NCI-H1417 treated with DMSO at 0.1 percent for 48 hours (cell line): ENCODE measurements around the gene NFIB.

Source experiments
- DNase-seq: peaks from one replicate; lab custom pipeline; 2025; lab: John Stamatoyannopoulos, UW

NFIB gene

DNA sequence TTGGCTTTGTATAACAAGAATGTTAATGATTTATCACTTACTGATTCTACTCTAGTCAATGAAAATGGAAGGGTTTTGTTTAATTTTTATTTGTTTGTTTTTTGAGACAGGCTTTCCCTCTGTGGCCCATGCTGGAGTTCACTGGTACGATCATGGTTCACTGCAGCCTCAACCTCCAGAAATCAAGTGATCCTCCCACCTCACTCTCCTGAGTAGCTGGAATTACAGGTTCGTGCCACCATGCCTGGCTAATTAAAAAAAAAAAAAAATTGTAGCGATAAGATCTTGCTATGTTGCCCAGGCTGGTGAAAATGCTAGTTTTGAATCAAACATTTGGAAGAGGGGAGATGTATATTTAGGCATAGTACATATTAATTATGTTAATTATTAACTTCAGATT, 209.4 kb downstream of the NFIB start:
- no peak for DNase-seq

DNA sequence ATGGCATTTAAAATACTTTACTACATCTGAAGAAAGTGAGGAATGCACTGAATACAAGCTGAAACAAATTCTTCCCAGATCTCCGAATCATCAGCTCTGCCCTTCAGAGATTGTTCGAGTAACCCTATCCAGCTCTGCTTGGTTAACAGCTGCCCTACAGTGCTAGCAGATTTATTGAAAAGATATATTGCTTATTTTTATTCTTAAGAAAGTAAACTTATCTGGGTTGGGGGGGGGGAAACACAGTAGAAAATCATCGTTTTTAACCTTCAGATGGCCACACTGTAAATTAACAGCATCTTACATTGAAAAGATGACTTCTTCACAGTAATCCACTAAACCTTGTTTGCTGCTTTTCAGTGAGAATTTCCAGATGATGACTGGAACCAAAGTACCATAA, 210.8 kb downstream of the NFIB start:
- DNase-seq = no peak

GRCh38 chr9:14099737-14100136, 214.2 kb downstream of the NFIB start:
- DNase-seq = no peak

DNA sequence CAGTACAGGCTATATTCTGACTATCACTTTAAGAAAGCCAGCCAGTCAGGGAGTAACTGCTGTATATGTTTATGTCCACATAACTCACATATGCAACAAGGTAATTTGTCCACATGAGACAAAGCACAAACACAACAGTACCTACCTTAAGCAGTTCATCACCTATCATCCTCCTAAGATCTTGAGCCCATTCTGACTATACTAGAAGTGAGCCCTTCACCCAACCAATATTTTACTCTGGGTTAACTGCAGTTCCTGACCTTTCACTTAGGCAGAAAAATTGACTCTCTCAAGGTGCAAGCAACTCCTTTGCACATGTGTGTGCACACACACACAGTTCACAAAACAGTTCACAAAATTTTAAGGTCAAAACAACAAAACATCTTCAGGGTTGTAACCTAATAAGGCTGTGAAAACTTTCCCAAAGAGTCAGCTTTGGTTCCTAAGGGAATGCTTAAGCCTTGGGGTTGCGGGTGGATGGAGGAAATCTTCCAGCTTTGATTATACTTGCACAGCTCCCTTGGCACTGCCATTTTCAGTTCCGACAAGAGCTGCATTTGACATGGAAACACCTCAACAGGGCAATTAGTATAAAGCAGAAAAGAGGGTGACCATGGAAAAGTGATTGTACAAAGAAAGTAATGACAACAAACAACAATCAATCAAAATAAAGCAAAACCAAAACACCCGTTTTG, 215.3 kb downstream of the NFIB start:
- DNase-seq = no peak

DNA sequence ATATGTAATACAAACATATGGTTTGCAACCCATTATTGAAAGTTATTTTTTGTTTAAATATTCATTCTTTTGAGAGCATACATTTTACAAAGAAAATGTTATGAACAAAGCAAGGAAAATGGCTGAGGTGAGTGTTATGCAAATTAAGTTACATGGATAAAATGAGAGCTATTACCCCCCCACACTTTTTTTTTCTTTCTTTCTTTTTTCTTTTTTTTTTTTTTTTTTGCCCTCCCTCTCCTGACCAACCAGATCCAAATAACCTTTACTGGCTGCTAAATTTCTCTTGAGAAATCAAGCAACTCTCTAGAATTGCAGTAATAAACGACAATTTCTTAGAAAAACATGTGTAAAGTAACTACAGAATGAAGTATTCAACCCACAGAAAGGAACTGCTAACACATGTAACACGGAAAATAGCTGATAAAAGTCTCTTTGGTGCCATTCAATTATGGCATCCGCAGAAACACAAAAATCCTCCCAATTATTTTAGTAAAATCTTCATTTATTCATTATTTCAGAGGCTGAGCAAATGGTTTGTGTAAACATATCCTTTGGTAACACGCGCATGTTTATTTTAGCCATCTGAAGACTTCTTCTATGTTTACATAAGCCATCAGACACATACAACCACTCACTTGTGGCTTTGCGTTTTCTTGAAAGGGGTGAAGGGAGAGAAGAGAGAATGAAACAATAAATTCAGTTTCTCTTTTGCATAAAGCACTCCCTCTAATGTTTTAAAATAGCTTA, 216.1 kb downstream of the NFIB start:
- DNase-seq = no peak

GRCh38 chr9:14097215-14097614, 216.7 kb downstream of the NFIB start:
- DNase-seq = no peak

DNA sequence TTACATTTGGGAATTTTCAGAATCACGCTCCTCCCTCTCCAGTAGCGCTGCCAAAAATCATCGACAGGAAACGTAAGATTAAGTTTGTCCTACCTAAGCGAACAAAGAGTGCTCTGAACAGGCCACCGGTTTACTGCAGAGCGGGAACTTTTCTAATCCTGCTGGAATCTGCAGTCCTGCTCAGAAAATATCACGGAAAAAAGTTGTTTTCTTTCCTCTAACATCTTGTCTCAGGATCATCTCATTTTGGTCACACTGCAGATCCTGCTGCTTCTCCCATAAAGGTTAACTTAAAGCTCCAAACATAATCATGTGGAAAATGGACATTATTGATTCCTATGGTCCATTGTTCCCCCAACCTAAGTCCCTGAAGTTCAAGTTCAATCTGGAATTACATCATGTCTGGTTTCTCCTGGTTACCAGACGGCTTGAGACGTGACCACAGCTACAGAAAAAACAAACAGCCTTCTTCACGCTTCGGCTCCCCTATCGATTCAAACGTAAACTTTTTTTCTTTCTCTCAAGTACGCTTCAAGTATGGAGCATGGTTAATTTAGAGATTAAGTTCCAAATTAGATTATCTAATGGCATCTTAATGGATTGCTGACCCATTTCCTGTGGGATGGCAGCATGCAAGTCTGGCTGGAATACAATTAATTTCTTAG, 217.6 kb downstream of the NFIB start:
- DNase-seq = no peak

GRCh38 chr9:14095277-14095676, 218.7 kb downstream of the NFIB start:
- DNase-seq = no peak

DNA sequence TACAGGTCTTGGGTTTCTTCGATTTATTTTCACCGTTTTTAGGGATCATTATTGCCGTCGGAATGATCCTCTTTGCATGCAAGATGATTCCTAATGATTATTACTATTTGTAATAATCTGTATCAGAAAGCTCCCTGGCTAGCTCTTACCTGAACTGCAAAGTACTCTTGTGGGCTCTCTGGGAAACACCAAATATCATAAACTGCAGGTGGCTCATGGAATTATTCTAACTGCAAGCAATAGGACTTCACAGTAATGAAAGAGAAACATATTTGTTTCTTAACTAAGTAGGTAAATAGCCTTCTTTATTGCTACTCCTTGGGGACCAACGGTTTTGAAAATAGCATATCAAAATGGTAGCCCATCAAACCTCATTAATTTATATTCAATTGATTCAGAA, 219.4 kb downstream of the NFIB start:
- DNase-seq = no peak

- DNase-seq = no peak
Observed at GRCh38 chr9:14092344-14092743, 221.6 kb downstream of the NFIB start.

DNA sequence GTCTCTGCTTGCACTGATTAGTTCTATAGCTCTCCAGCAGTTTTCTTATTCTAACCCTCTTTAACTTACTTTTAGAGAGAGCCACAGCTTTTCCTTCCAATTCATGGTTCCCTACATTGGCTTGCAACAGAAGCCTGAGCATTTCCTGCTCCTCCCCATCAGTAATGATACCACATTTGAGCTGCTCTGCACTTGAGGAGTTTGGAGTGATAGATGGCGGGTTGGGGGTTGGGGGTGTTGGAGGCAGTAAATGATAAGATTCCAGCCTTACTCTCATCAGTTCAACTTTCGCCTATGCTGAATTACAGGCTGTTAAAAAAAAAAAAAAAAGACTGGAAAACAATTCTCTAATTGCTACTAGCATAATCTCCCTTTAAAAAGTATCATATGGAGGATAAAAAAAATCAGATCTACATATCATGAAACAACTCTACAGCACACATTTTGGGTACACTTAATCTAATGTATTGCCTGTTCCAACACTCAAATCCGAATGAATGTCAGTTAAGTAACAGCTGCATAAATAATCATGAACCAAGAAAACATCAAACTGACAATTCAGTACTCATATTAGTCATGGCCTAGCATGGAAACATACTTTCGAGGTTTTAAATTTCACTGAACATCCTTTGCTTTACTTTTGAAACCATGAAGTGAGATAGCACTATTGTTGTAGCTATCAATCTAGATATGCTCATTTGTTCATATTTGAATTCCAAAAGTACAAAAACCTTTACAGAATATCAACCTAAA, 224.7 kb downstream of the NFIB start:
- DNase-seq = no peak

- no peak for DNase-seq
Observed at GRCh38 chr9:14087576-14087975, 226.4 kb downstream of the NFIB start.

DNA sequence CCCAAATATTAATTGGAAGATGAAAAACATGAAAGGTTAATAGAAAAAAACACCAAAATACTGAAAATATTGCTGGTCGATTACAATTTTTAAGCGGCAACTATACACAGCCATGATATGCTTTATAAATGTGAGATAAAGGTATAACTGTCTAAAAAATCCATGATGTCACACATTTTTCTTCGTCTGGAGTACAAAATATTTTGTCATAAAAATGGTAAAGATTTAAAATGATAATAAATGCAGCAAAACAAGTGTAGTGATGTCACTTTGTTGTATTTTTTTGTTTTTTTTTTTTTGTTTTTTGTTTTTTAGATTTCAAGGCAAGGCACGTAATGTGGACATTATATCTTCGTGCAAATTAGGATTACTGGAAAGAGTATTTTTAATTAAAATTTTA, 227.4 kb downstream of the NFIB start:
- no peak for DNase-seq

GRCh38 chr9:14085810-14086209, 228.1 kb downstream of the NFIB start:
- DNase-seq = no peak

GRCh38 chr9:14084867-14085266, 229.1 kb downstream of the NFIB start:
- no peak for DNase-seq

- DNase-seq = no peak
Observed at GRCh38 chr9:14083366-14083765, 230.6 kb downstream of the NFIB start.

- no peak for DNase-seq
Observed at GRCh38 chr9:14082732-14083131, 231.2 kb downstream of the NFIB start.

DNA sequence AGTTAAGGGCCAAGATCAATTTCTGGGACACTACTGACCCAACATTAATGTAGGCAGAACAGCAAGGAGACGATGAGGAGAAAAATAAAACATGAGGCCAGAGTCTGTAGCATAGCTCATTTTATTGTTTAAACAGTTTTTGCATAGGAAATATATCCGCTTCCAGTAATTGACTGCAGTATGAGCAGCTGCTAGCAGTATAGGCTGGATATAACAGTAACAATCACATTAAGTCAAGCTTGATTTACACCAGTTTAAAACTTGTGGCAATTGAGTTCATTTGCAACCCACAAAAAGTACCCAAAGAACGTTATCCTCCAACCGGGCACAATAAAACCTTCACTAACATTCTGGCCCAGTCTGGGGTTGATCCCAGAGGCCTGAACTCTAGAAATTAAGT, 232.2 kb downstream of the NFIB start:
- DNase-seq = no peak

DNA sequence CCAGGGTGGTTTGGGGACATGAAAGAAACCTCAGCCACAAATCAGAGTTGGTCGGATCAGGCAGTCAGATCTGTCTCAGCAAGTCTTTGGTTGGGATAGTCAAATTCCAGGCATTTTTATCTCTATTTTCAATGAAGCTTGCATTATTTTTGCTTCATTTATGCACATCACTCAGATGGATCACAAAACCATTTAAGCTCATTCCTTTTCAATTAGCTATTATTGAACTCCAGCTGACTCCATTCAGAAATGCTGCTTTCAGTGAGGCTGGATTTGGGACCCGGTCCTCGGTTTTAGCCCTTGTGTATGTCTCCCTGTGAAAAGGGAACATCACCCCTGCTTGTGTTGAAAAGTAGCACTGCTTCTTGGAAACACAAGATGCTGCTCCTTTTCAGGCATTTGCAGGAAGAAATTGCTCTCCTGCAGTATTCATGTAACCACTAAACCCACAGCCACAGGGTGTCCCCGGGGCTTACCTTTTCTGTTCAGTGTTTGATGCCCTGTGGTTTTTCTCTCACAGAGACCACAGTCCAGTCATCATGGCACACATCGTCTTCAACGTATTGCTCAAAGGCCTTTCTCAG, 232.9 kb downstream of the NFIB start:
- DNase-seq = no peak

- no peak for DNase-seq
Observed at GRCh38 chr9:14079440-14079839, 234.5 kb downstream of the NFIB start.

DNA sequence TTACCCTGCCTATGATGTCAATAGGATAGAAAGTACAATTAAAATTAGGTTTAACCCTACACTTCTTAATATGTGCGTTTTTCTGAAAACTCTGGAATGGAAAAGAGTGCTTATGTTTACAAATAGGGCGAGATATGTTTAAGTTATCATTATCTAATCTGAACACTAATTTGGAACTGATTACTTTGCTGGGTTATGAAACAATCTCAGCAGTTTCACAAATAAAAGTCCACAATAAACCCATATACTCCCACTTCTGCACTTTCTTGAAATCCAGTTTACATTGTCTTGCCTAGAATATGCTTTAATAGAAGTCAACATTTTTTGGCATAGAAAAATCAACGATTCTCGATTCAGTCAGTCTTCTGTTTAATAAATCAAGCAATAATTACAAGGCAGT, 236.3 kb downstream of the NFIB start:
- no peak for DNase-seq

DNA sequence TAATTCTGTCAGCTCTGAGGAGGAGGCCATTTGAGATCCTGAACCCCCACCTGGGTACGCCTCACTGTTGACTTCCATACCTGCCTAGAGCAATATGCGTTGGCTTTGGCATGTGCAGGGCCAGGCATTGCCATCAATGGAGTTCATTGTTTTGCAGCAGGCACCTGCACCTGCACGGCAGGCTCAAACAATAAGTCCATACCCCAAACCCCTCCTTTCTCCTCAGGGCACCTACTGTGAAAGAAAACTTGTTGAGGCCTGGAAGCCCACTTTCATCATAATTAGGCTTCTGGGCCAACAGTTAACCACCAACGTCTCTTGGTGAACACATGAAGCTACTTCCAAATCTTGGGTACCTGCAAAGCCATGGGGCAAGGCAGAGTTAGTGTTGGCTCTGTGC, 238.7 kb downstream of the NFIB start:
- no peak for DNase-seq
